ENCODE data around the gene RHOBTB3.

RHOBTB3 gene

GRCh38 chr5:95713960-95714710, 17.0 kb upstream of the RHOBTB3 start:
- ATAC-seq = no peak

- ATAC-seq = peak; percentile 28 to 37
These were observed 15.2 kb upstream of the RHOBTB3 start for GRCh38 chr5:95715799-95716461.

- ATAC-seq = no peak
These were observed 13.7 kb upstream of the RHOBTB3 start for GRCh38 chr5:95717439-95717838.

GRCh38 chr5:95718203-95718602, 12.9 kb upstream of the RHOBTB3 start:
- ATAC-seq = peak in 1 of 2 donors; percentile 58

GRCh38 chr5:95718738-95719137, 12.4 kb upstream of the RHOBTB3 start:
- ATAC-seq = no peak

- ATAC-seq = no peak
These were observed 10.9 kb upstream of the RHOBTB3 start for GRCh38 chr5:95720094-95720786.

GRCh38 chr5:95721582-95722295, 9.4 kb upstream of the RHOBTB3 start:
- ATAC-seq = no peak

- ATAC-seq = no peak
These were observed 7.3 kb upstream of the RHOBTB3 start for GRCh38 chr5:95723632-95724369.

- no peak for ATAC-seq
These were observed 5.9 kb upstream of the RHOBTB3 start for GRCh38 chr5:95725071-95725820.

GRCh38 chr5:95725937-95726810, 5.0 kb upstream of the RHOBTB3 start:
- no peak for ATAC-seq

- ATAC-seq = no peak
These were observed 4.0 kb upstream of the RHOBTB3 start for GRCh38 chr5:95726811-95727763.

GRCh38 chr5:95727764-95728191, 3.4 kb upstream of the RHOBTB3 start:
- ATAC-seq = no peak

- ATAC-seq = no peak
These were observed 2.5 kb upstream of the RHOBTB3 start for GRCh38 chr5:95728494-95729114.

GRCh38 chr5:95729115-95730010, 1.8 kb upstream of the RHOBTB3 start:
- ATAC-seq = no peak

- no peak for ATAC-seq
These were observed 980 bp upstream of the RHOBTB3 start for GRCh38 chr5:95730011-95730700.

GRCh38 chr5:95731571-95732554, 727 bp downstream of the RHOBTB3 start:
- ATAC-seq = peak; percentile 42

Data from activated CD4-positive, CD25-positive, alpha-beta regulatory T cell treated with anti-CD3 and anti-CD28 coated beads, Interleukin-2, amount 50 U/mL, for 24 hours (primary cell).